Right lobe of liver (tissue), 6 donors: Measurements from ENCODE around the gene IL18RAP. TPM values are rescaled to one million over a fixed set of nuclear protein-coding genes. Genes with fewer than 3 reads are reported as not detected.

Experiments used
- ATAC-seq, 4 donors: fragments of 200-7000 bp; cut with Tn5 transposase; one replicate each; pipeline ENCODE4 v1.9.1; 2020; ENCODE audit warnings: mild to moderate bottlenecking in 4 of 4, moderate library complexity in 4 of 4
- DNase-seq, 3 donors: peaks; one replicate each; pipeline ENCODE4 v3.0.0-alpha.2; 2020
- H3K27ac ChIP-seq, 3 donors: fragments of 200-600 bp; one replicate each; pipeline ENCODE4 v1.8.0; 2022
- H3K27me3 ChIP-seq, 2 donors: fragments of 200-600 bp; one replicate each; pipeline ENCODE4 v1.8.0; 2022
- H3K36me3 ChIP-seq, 4 donors: fragments of 200-600 bp; sonication (generic) in 1 of 4; one replicate each; pipeline versions ENCODE4 v1.5.1 to v1.8.0; 2017 to 2022; ENCODE audit warnings: control low read depth in 1 of 4
- H3K4me1 ChIP-seq, 4 donors: fragments of 200-600 bp; sonication (generic) in 1 of 4; one replicate each; pipeline versions ENCODE4 v1.5.1 to v1.8.0; 2017 to 2022; ENCODE audit warnings: control low read depth in 1 of 4
- H3K4me3 ChIP-seq, 3 donors: fragments of 200-600 bp; one replicate each; pipeline ENCODE4 v1.8.0; 2022
- H3K9me3 ChIP-seq, 4 donors: fragments of 200-600 bp; sonication (generic) in 1 of 4; one replicate each; pipeline versions ENCODE4 v1.5.1 to v1.8.0; 2017 to 2022; ENCODE audit warnings: control low read depth in 1 of 4
- CTCF ChIP-seq, 4 donors: fragments of 200-600 bp in 3 of 4; fragments of 450-650 bp in 1 of 4; IDR thresholded peaks; one replicate each; pipeline versions ENCODE4 v1.5.1 to v1.8.0; 2016 to 2022; ENCODE audit warnings: antibody characterized with exemption in 4 of 4, mild to moderate bottlenecking in 2 of 4
- POLR2A ChIP-seq: fragments of 450-650 bp; IDR thresholded peaks from one replicate; pipeline ENCODE4 v1.6.1; 2017; ENCODE audit warnings: antibody characterized with exemption, mild to moderate bottlenecking
- WGBS: methylation state at CpG from one replicate; pipeline ENCODE4 v1.1.6; 2018; ENCODE audit warnings: low coverage, low lambda C conversion rate; ENCODE audit not compliant: insufficient coverage; ENCODE audit errors: missing lambda C conversion rate; 5-methylcytosine and 5-hydroxymethylcytosine counted together
- intact Hi-C, 2 donors: fragments of 100-400 bp; cut with DNase I; formaldehyde crosslinking; loops; one replicate each; pipeline versions ENCODE4 v1.11.2 to v1.14.1; 2022
- total RNA-seq, 6 experiments: library from RNA; depleted of rRNA in 2 of 6; stranded (reverse); fragments of >200 nt in 2 of 6; fragmentation: NEBNext Ultra II Directional in 3 of 6; extraction: Animal tissue kit (Norgen Biotek cat#: 25700) in 3 of 6; gene quantifications; one replicate each; pipeline versions ENCODE4 v1.1.0 to v1.2.4, GENCODE V29; 2016 to 2023
- donor health status: DM: no; HTN: yes; CAD: no.
- donor health status: DM: no; HTN: no; CAD: no.
- donor health status: DM: no; HTN: no; CAD: no.
- donor health status: DM: no; HTN: yes; CAD: no.
- donor health status: DM: no; HTN: yes; CAD: no.

IL18RAP gene
- total RNA-seq, 6 experiments from 2014 or later: 0.22 to 2.7 (median 0.67) TPM

GRCh38 chr2:102392096-102392495, 30.9 kb upstream of the IL18RAP start:
- intact Hi-C loops: no loop called here
- no peak overlapping the region for H3K4me3 ChIP-seq
- no peaks in the 10 kb centered on the region for H3K36me3 ChIP-seq
- TF ChIP-seq CTCF (IDR thresholded peaks at IDR 0.05) (no peak), POLR2A (no peak)
- H3K27me3 ChIP-seq: no peaks in the 10 kb centered on the region
- DNase-seq (no peak), ATAC-seq (no peak)
- no peaks in the 10 kb centered on the region for H3K4me1 ChIP-seq
- H3K27ac ChIP-seq: no peak overlapping the region
- H3K9me3 ChIP-seq: no peaks in the 10 kb centered on the region
- 61% methylated on average over 3 of the region's 3 CpGs for WGBS

- H3K27me3 ChIP-seq: no peaks in the 10 kb centered on the region
- no peaks in the 10 kb centered on the region for H3K9me3 ChIP-seq
- no peaks in the 10 kb centered on the region for H3K36me3 ChIP-seq
- DNase-seq: no peak
- WGBS: 22% methylated on average over 1 of the region's 1 CpG
- H3K27ac ChIP-seq: no peak overlapping the region
- H3K4me1 ChIP-seq: no peaks in the 10 kb centered on the region
- H3K4me3 ChIP-seq: no peak overlapping the region
- no peak for TF ChIP-seq POLR2A
- TF ChIP-seq CTCF (IDR thresholded peaks at IDR 0.05): no peak
- intact Hi-C loops: no loop called here
- ATAC-seq: no peak
Measured at GRCh38 chr2:102392942-102393341, 30.0 kb upstream of the IL18RAP start.

- DNase-seq (no peak), ATAC-seq (no peak)
- Histone ChIP-seq H3K27me3 (no peaks in the 10 kb centered on the region), H3K4me1 (no peaks in the 10 kb centered on the region), H3K9me3 (no peaks in the 10 kb centered on the region), H3K27ac (no peak overlapping the region), H3K4me3 (no peak overlapping the region), H3K36me3 (no peaks in the 10 kb centered on the region)
- no peak for TF ChIP-seq CTCF (IDR thresholded peaks at IDR 0.05)
- no peak for TF ChIP-seq POLR2A
- intact Hi-C loops: no loop called here
- 85% methylated on average over 2 of the region's 2 CpGs for WGBS
Measured at GRCh38 chr2:102396012-102396411, 26.9 kb upstream of the IL18RAP start.

GRCh38 chr2:102397209-102397608, 25.8 kb upstream of the IL18RAP start:
- no peak for TF ChIP-seq CTCF (IDR thresholded peaks at IDR 0.05)
- TF ChIP-seq POLR2A: no peak
- Histone ChIP-seq H3K36me3 (no peaks in the 10 kb centered on the region), H3K4me3 (no peak overlapping the region), H3K9me3 (no peaks in the 10 kb centered on the region), H3K27me3 (no peaks in the 10 kb centered on the region), H3K4me1 (no peaks in the 10 kb centered on the region), H3K27ac (no peak overlapping the region)
- 85% methylated on average over 5 of the region's 6 CpGs for WGBS
- no peak for ATAC-seq
- intact Hi-C loops: no loop called here
- no peak for DNase-seq
